OCI-LY3 (cell line): ENCODE data around the gene NBEA.

ENCODE experiments used
- H2AFZ ChIP-seq: fragments of 200-600, 300-600 bp; shearing (Covaris generic); 2 replicates; pipeline ENCODE4 v1.6.0; 2014; ENCODE audit warnings: antibody characterized with exemption, low read depth, low read length
- H3K27ac ChIP-seq: fragments of 200-600, 300-600 bp; sonication (generic); 2 replicates; pipeline ENCODE4 v1.5.1; 2014; ENCODE audit warnings: mild to moderate bottlenecking, low read length, moderate library complexity, mixed read lengths
- H3K27me3 ChIP-seq: fragments of 200-600, 300-600 bp; sonication (generic); 2 replicates; pipeline ENCODE4 v1.6.1; 2014; ENCODE audit warnings: low read depth, low read length, mixed read lengths
- H3K36me3 ChIP-seq: fragments of 200-600, 300-600 bp; sonication (generic); replicated peaks from 2 replicates; pipeline ENCODE3; 2014; ENCODE audit warnings: low read depth, low read length, mixed read lengths
- H3K4me1 ChIP-seq: fragments of 300-600, 200-600 bp; sonication (generic); 2 replicates; pipeline ENCODE4 v1.6.1; 2014; ENCODE audit warnings: low read length, mixed read lengths
- H3K4me2 ChIP-seq: fragments of 200-600, 300-600 bp; sonication (generic); 2 replicates; pipeline ENCODE4 v1.6.1; 2014; ENCODE audit warnings: low read length, mixed read lengths
- H3K4me3 ChIP-seq: fragments of 300-600, 200-600 bp; sonication (generic); 2 replicates; pipeline ENCODE4 v1.5.1; 2014; ENCODE audit warnings: antibody characterized with exemption, mild to moderate bottlenecking, low read length, moderate library complexity
- H3K79me2 ChIP-seq: fragments of 300-600, 200-600 bp; shearing (Covaris generic); 2 replicates; pipeline ENCODE4 v1.6.1; 2014; ENCODE audit warnings: mild to moderate bottlenecking, low read length, mixed read lengths
- H3K9ac ChIP-seq: fragments of 300-600, 200-600 bp; shearing (Covaris generic); 2 replicates; pipeline ENCODE4 v1.6.0; 2014; ENCODE audit warnings: mild to moderate bottlenecking, low read length, moderate library complexity
- H3K9me3 ChIP-seq: fragments of 200-600, 300-600 bp; shearing (Covaris generic); 2 replicates; pipeline ENCODE4 v1.6.1; 2014; ENCODE audit warnings: low read length, mixed read lengths; ENCODE audit not compliant: insufficient read depth
- H4K20me1 ChIP-seq: fragments of 200-600, 300-600 bp; sonication (generic); 2 replicates; pipeline ENCODE4 v1.6.1; 2016; ENCODE audit warnings: low read length, mixed read lengths; ENCODE audit not compliant: insufficient read depth
- EZH2phosphoT487 ChIP-seq: fragments of 200-600 bp; shearing (Covaris generic); IDR thresholded peaks from 2 replicates; pipeline ENCODE4 v1.6.1; 2018; ENCODE audit warnings: antibody characterized with exemption, mixed run types, low read depth
- TF ChIP-seq, protein P1 (sequence below): fragments of 200-600, 300-600 bp; sonication (generic); IDR thresholded peaks from 2 replicates; pipeline ENCODE4 v1.5.1; 2014; ENCODE audit warnings: antibody characterized with exemption, low read length, low read depth

NBEA gene

DNA sequence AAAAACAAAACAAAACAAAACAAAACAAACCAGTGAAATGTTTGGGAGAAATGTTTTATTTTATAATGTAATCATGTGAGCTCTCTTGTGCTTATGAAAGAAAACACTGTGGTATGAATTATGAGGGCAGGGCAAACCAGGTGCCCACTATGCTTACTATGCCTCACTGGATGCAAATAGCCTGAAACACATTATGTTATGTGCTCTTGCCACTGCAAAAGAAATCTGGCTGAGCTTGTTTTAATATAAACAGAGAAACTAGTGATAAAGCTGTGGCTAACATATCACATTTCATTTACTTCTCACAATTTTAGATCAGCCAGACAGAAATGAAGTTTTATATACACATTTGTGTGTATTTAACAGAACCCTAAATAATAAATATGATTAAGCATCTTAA, 8.7 kb upstream of the NBEA start:
- Histone ChIP-seq H3K27me3 (peaks cover 32% of the 10 kb centered on the region), H3K9ac (no peak overlapping the region), H3K36me3 (no peaks in the 10 kb centered on the region), H3K9me3 (no peaks in the 10 kb centered on the region), H3K4me3 (no peak overlapping the region), H3K79me2 (no peaks in the 10 kb centered on the region), H3K4me2 (no peak overlapping the region), H2AFZ (no peak overlapping the region), H3K4me1 (no peaks in the 10 kb centered on the region), H3K27ac (no peak overlapping the region), H4K20me1 (no peaks in the 10 kb centered on the region)
- TF ChIP-seq EZH2phosphoT487, result no peak
- TF ChIP-seq, protein P1, sequence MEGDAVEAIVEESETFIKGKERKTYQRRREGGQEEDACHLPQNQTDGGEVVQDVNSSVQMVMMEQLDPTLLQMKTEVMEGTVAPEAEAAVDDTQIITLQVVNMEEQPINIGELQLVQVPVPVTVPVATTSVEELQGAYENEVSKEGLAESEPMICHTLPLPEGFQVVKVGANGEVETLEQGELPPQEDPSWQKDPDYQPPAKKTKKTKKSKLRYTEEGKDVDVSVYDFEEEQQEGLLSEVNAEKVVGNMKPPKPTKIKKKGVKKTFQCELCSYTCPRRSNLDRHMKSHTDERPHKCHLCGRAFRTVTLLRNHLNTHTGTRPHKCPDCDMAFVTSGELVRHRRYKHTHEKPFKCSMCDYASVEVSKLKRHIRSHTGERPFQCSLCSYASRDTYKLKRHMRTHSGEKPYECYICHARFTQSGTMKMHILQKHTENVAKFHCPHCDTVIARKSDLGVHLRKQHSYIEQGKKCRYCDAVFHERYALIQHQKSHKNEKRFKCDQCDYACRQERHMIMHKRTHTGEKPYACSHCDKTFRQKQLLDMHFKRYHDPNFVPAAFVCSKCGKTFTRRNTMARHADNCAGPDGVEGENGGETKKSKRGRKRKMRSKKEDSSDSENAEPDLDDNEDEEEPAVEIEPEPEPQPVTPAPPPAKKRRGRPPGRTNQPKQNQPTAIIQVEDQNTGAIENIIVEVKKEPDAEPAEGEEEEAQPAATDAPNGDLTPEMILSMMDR, result no peak

DNA sequence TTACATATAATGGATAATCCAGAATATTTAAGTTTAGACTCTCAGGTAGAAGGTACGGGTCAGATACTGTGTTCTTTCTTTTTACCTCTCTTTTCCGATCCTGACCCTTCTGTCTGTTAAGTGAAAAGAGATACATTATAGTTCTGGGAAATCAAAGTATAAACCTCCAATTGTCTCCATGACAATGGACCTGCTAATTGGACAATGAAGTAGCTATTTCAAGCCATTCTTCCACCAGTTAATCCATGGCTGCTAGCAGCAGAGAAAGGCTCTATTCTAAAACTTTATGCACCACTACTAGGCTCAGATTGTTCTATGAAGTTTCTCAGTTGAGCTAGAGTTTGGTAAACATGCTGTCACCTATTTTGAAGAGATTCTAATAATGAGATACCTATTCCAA, 8.3 kb upstream of the NBEA start:
- Histone ChIP-seq H3K27ac (no peak overlapping the region), H3K36me3 (no peaks in the 10 kb centered on the region), H3K27me3 (peaks cover 31% of the 10 kb centered on the region), H3K4me2 (no peak overlapping the region), H4K20me1 (no peaks in the 10 kb centered on the region), H3K9ac (no peak overlapping the region), H2AFZ (no peak overlapping the region), H3K9me3 (no peaks in the 10 kb centered on the region), H3K4me3 (no peak overlapping the region), H3K79me2 (no peaks in the 10 kb centered on the region), H3K4me1 (no peaks in the 10 kb centered on the region)
- TF ChIP-seq EZH2phosphoT487, result no peak
- TF ChIP-seq, protein P1, result no peak

DNA sequence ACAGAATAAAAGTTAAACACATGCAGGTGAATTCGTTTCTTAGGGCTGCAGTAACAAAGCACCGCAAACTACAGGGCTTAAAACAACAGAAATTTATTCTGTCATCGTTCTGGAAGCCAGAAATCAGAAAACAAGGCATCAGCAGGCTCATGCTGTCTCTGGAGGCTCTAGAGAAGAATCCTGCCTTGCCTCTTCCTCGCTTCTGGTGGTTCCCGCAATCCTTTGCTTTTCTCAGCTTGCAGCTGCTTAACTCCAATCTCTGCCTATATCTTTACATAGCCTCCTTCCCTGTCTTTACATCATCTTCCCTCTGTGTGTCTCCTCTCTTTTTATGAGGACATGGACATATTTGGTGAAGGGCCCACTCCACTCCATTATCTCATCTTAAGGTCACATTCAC, 6.2 kb upstream of the NBEA start:
- Histone ChIP-seq H3K36me3 (no peaks in the 10 kb centered on the region), H3K4me1 (peaks cover under 1% of the 10 kb centered on the region; the same call in 1 of the 2 replicates), H2AFZ (no peak overlapping the region), H3K79me2 (no peaks in the 10 kb centered on the region), H3K4me2 (no peak overlapping the region), H3K9ac (no peak overlapping the region), H3K4me3 (no peak overlapping the region), H4K20me1 (no peaks in the 10 kb centered on the region), H3K9me3 (no peaks in the 10 kb centered on the region), H3K27me3 (peaks cover 40% of the 10 kb centered on the region), H3K27ac (no peak overlapping the region)
- TF ChIP-seq EZH2phosphoT487, result no peak
- TF ChIP-seq, protein P1, result no peak

DNA sequence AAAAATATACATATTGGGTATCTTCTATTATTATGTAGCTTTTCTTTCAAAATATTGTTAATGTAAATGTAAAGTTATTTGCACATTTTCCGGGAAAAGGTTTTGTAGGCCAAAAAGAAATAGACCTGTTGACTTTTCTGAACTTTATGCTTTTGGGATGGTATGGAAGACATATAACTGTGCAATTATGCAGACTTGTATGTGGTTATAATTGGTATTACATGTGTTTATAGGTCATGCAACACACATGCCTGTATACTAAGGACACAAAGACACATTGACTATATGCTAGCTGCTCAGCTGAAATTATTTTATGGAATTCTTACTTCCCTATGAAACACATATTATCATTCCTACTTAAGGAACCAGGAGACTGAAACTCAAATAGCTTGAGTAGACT, 2.3 kb upstream of the NBEA start:
- H3K4me3 ChIP-seq, result no peak overlapping the region
- H3K27me3 ChIP-seq, result peaks cover 35% of the 10 kb centered on the region
- H3K79me2 ChIP-seq, result no peaks in the 10 kb centered on the region; the same call in 1 of the 2 replicates
- peaks cover 8% of the 10 kb centered on the region for H4K20me1 ChIP-seq
- no peak for TF ChIP-seq EZH2phosphoT487
- TF ChIP-seq, protein P1, result no peak
- no peaks in the 10 kb centered on the region for H3K9me3 ChIP-seq
- no peak overlapping the region for H3K9ac ChIP-seq
- H3K27ac ChIP-seq, result no peak overlapping the region
- H3K36me3 ChIP-seq, result no peaks in the 10 kb centered on the region
- H3K4me1 ChIP-seq, result peaks cover 18% of the 10 kb centered on the region
- H2AFZ ChIP-seq, result no peak overlapping the region
- H3K4me2 ChIP-seq, result no peak overlapping the region
